ENCODE results near the gene IKBKE. TPM values are rescaled to one million over a fixed set of nuclear protein-coding genes. Genes with fewer than 3 reads are reported as not detected.

IKBKE gene
- total RNA-seq, 4 donors from 2014 or later, result 13.8 to 77.4 (median 17.8) TPM

DNA sequence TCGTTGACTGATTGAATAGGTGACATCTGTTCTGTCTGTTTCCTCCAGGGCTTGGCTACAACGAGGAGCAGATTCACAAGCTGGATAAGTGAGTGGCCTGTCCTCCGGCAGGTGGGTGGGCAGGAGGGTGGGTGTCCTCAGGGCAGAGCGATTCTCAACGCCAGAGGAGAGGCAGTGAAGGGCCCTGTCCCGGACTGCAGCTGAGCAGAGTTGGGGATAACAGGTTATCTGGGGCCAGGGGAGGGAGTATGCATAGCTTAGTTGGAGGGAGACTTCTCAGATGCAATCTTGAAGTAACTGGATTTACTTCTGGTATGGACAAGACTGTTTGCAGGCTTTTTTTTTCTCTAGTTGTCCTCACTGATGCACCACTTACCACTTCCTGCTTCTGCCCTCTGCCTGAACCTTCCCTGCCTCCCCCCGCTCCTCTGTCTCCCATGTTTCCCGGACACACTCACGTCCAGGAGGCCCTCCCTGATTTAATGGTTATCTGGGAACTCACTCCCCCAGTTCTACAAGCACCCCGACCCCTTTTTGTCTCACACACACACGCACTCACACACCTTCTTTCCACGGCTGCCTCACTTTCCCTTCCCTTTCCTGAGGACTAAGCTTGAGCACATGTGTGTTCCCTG lies 20.6 kb downstream of the IKBKE start:
- peaks cover 0 to 9% (median 4%) of the 10 kb centered on the region in 4 donors for H3K4me1 ChIP-seq
- H3K4me3 ChIP-seq, result no peak overlapping the region
- no peaks in the 10 kb centered on the region for H3K9me3 ChIP-seq
- H3K27ac ChIP-seq, result no peak overlapping the region
- in situ Hi-C loops (cut with MboI; ENCODE audit: low pct_ligation_motif_present in 1 of 4, low pct_unique_long_range_greater_than_20kb in 1 of 4, low sequenced_read_pairs in 3 of 4) (loop anchor here in 1 of 4 donors (25.0 kb wide), 1 partner anchor 96 kb away; no protein-coding TSS in a partner anchor), intact Hi-C loops (cut with DNase I; ENCODE audit: low total_unique reads) (loop anchor here (5.0 kb wide), 1 partner anchor 91 kb away; no protein-coding TSS in a partner anchor)
- peaks cover 0 to 18% (median 0%) of the 10 kb centered on the region in 4 donors for H3K36me3 ChIP-seq
- TF ChIP-seq POLR2AphosphoS5 (IDR thresholded peaks at IDR 0.05), result no peak
- no peak for TF ChIP-seq POLR2A (IDR thresholded peaks at IDR 0.05)
- WGBS, 2 donors (ENCODE audit: low coverage in 1 of 2), result 81 to 85% methylated on average over 10 to 12 of the region's 12 CpGs
- H3K27me3 ChIP-seq, result no peaks in the 10 kb centered on the region
- DNase-seq, result no peak

DNA sequence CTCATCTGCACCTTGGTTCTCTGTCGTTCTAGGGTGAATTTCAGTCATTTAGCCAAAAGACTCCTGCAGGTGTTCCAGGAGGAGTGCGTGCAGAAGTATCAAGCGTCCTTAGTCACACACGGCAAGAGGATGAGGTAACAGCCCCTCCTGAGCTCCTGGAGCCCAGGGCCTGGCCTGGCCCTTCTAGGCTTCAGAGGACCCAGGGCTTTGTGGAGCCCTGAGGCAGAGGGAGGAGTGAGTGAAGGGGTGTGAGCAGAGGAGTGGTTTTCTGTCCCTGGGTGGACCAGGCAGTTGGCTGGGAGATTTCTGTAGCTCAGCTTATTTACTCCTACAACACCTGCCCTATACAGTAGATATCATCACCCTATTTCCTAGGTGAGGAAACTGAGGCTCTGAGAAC lies 21.3 kb downstream of the IKBKE start:
- 92 to 100% methylated on average over 2 to 4 of the region's 4 CpGs for WGBS, 2 donors (ENCODE audit: low coverage in 1 of 2)

DNA sequence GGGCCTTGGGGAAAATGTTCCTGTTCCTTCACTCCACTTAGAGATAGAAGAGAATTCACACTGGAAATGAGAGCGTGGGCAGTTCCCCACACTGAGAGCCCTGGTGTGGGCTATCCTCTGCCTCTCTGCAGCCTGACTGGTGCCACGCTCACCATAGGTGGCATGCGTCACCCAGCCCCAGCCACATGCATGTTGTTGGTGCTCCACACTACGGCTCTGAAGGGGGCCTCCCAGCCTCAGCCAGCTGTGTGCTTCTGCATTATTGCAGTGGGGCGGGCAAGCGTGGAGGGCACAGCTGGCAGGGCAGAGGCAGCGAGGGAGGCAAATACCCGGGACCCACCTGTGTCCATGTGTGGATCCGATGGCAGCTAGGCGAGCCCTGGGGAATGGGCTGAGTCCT lies 22.3 kb downstream of the IKBKE start:
- DNase-seq, result no peak
- no peaks in the 10 kb centered on the region for H3K9me3 ChIP-seq
- peaks cover 0 to 17% (median 3%) of the 10 kb centered on the region in 4 donors for H3K4me1 ChIP-seq
- in situ Hi-C loops (cut with MboI; ENCODE audit: low pct_ligation_motif_present in 1 of 4, low pct_unique_long_range_greater_than_20kb in 1 of 4, low sequenced_read_pairs in 3 of 4), result loop anchor here in 1 of 4 donors (25.0 kb wide), 1 partner anchor 95 kb away; no protein-coding TSS in a partner anchor
- 97% methylated on average over 10 of the region's 10 CpGs; no CpG with 5 or more reads in 1 of the 2 donors for WGBS, 2 donors (ENCODE audit: low coverage in 1 of 2)
- peaks cover 0 to 18% (median 0%) of the 10 kb centered on the region in 4 donors for H3K36me3 ChIP-seq
- H3K27me3 ChIP-seq, result no peaks in the 10 kb centered on the region
- intact Hi-C loops (cut with DNase I; ENCODE audit: low total_unique reads), result loop anchor here (5.0 kb wide), 1 partner anchor 90 kb away; no protein-coding TSS in a partner anchor
- TF ChIP-seq POLR2AphosphoS5 (IDR thresholded peaks at IDR 0.05) (no peak), POLR2A (IDR thresholded peaks at IDR 0.05) (no peak), EP300 (IDR thresholded peaks at IDR 0.05; ENCODE audit: low read depth) (no peak)
- TF ChIP-seq, protein P1, sequence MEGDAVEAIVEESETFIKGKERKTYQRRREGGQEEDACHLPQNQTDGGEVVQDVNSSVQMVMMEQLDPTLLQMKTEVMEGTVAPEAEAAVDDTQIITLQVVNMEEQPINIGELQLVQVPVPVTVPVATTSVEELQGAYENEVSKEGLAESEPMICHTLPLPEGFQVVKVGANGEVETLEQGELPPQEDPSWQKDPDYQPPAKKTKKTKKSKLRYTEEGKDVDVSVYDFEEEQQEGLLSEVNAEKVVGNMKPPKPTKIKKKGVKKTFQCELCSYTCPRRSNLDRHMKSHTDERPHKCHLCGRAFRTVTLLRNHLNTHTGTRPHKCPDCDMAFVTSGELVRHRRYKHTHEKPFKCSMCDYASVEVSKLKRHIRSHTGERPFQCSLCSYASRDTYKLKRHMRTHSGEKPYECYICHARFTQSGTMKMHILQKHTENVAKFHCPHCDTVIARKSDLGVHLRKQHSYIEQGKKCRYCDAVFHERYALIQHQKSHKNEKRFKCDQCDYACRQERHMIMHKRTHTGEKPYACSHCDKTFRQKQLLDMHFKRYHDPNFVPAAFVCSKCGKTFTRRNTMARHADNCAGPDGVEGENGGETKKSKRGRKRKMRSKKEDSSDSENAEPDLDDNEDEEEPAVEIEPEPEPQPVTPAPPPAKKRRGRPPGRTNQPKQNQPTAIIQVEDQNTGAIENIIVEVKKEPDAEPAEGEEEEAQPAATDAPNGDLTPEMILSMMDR (IDR thresholded peaks at IDR 0.05), result no peak
- H3K4me3 ChIP-seq, result no peak overlapping the region
- H3K27ac ChIP-seq, result no peak overlapping the region

More for the DNA sequence above, 21.3 kb downstream of the IKBKE start:
- TF ChIP-seq POLR2AphosphoS5 (IDR thresholded peaks at IDR 0.05), result no peak
- TF ChIP-seq POLR2A (IDR thresholded peaks at IDR 0.05), result no peak
- TF ChIP-seq EP300 (IDR thresholded peaks at IDR 0.05; ENCODE audit: low read depth), result no peak
- TF ChIP-seq, protein P1 (IDR thresholded peaks at IDR 0.05), result no peak
- in situ Hi-C loops (cut with MboI; ENCODE audit: low pct_ligation_motif_present in 1 of 4, low pct_unique_long_range_greater_than_20kb in 1 of 4, low sequenced_read_pairs in 3 of 4), result loop anchor here in 1 of 4 donors (25.0 kb wide), 1 partner anchor 96 kb away; no protein-coding TSS in a partner anchor
- Histone ChIP-seq H3K4me3 (no peak overlapping the region), H3K9me3 (no peaks in the 10 kb centered on the region), H3K27me3 (no peaks in the 10 kb centered on the region), H3K4me1 (peaks cover 0 to 16% (median 5%) of the 10 kb centered on the region in 4 donors), H3K36me3 (peaks cover 0 to 18% (median 0%) of the 10 kb centered on the region in 4 donors), H3K27ac (no peak overlapping the region)
- intact Hi-C loops (cut with DNase I; ENCODE audit: low total_unique reads), result loop anchor here (5.0 kb wide), 1 partner anchor 91 kb away; no protein-coding TSS in a partner anchor
- DNase-seq, result no peak

DNA sequence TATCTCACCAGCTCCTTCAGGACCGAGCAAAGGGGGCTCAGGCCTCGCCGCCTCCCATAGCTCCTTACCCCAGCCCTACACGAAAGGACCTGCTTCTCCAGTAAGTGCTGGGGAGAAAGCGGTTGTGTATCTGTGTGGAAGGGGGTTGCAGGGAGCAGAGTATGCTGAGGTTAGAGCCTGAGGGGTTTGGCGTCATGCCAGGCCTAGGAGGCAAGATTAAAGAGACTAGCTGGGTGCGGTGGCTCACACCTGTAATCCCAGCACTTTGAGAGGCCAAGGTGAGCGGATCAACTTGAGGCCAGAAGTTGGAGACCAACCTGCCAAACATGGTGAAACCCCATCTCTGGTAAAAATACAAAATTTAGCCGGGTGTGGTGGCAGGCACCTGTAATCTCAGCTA lies 23.0 kb downstream of the IKBKE start:
- intact Hi-C loops (cut with DNase I; ENCODE audit: low total_unique reads), result loop anchor here (5.0 kb wide), 1 partner anchor 89 kb away; no protein-coding TSS in a partner anchor
- DNase-seq, result no peak
- Histone ChIP-seq H3K4me3 (no peak overlapping the region), H3K4me1 (peaks cover 0 to 17% (median 3%) of the 10 kb centered on the region in 4 donors), H3K36me3 (peaks cover 0 to 18% (median 0%) of the 10 kb centered on the region in 4 donors), H3K27ac (no peak overlapping the region), H3K9me3 (no peaks in the 10 kb centered on the region), H3K27me3 (no peaks in the 10 kb centered on the region)
- WGBS, 2 donors (ENCODE audit: low coverage in 1 of 2), result 94 to 100% methylated on average over 1 to 9 of the region's 9 CpGs
- no peak for TF ChIP-seq POLR2AphosphoS5 (IDR thresholded peaks at IDR 0.05)
- TF ChIP-seq, protein P1 (IDR thresholded peaks at IDR 0.05), result no peak
- TF ChIP-seq POLR2A (IDR thresholded peaks at IDR 0.05), result no peak
- TF ChIP-seq EP300 (IDR thresholded peaks at IDR 0.05; ENCODE audit: low read depth), result no peak
- in situ Hi-C loops (cut with MboI; ENCODE audit: low pct_ligation_motif_present in 1 of 4, low pct_unique_long_range_greater_than_20kb in 1 of 4, low sequenced_read_pairs in 3 of 4), result loop anchor here in 1 of 4 donors (25.0 kb wide), 1 partner anchor 94 kb away; no protein-coding TSS in a partner anchor

Data from transverse colon (tissue), 4 donors.